PC-3 (cell line): ENCODE data around the gene MUSTN1.

Experiments used
- EZH2 ChIP-seq: fragments of 300-600 bp; sonication (generic); IDR thresholded peaks from one replicate; pipeline ENCODE4 v1.6.1; 2017; ENCODE audit warnings: antibody characterized with exemption, mild to moderate bottlenecking, low read length; ENCODE audit not compliant: unreplicated experiment
- TF ChIP-seq, protein P1 (sequence below): fragments of 300-600 bp; sonication (generic); conservative IDR thresholded peaks from 2 replicates; pipeline ENCODE4 v1.5.1; 2017; ENCODE audit warnings: antibody characterized with exemption, low read depth, mild to moderate bottlenecking, low read length

DNA sequence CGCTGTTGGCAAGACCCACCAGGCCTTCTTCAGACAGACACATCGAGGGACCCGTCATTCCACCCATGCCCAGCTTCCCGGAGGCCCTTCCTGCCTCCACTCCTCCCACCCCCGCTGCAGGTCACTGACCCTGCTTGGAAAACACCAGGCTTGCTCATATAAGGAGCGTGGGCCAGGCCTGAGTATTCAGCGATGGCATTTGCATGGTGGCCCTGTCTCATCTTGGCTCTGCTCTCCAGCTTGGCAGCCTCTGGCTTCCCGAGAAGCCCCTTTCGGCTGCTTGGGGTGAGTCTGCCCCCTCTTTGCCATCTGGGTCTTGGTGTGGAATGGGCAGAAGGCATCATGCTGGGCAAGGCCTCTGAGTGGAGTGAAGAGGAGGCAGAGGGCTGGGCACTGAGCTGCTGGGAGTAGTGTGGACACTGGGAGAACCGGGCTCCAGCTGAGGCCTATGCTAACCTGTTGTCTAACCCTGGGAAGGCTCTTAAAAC lies 40.2 kb downstream of the MUSTN1 start, which contains the start of gene ITIH3:
- TF ChIP-seq, protein P1, sequence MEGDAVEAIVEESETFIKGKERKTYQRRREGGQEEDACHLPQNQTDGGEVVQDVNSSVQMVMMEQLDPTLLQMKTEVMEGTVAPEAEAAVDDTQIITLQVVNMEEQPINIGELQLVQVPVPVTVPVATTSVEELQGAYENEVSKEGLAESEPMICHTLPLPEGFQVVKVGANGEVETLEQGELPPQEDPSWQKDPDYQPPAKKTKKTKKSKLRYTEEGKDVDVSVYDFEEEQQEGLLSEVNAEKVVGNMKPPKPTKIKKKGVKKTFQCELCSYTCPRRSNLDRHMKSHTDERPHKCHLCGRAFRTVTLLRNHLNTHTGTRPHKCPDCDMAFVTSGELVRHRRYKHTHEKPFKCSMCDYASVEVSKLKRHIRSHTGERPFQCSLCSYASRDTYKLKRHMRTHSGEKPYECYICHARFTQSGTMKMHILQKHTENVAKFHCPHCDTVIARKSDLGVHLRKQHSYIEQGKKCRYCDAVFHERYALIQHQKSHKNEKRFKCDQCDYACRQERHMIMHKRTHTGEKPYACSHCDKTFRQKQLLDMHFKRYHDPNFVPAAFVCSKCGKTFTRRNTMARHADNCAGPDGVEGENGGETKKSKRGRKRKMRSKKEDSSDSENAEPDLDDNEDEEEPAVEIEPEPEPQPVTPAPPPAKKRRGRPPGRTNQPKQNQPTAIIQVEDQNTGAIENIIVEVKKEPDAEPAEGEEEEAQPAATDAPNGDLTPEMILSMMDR, result no peak
- no peak for TF ChIP-seq EZH2
